WTC11 (cell line): Measurements from ENCODE around the gene ALAD. TPM values are rescaled to one million over a fixed set of nuclear protein-coding genes. Genes with fewer than 3 reads are reported as not detected.
A peak's percentile ranks its signal among the peaks of the same experiment; 100 is the strongest.

ENCODE experiments used
- ATAC-seq: fragments of 200-7000 bp; cut with Tn5 transposase; 2 replicates; pipeline ENCODE4 v1.10.0; 2021; ENCODE audit warnings: mild to moderate bottlenecking, moderate library complexity
- CTCF ChIA-PET: fragments of 300-600 bp; sonication (Branson Sonifier 250); formaldehyde crosslinking; loops from one replicate; lab custom pipeline; 2021; ENCODE audit warnings: antibody characterized with exemption; lab: Charles Lee
- POLR2A ChIA-PET: fragments of 350-600 bp; sonication (Branson Sonifier 250); formaldehyde crosslinking; loops from one replicate; lab custom pipeline; 2021; ENCODE audit warnings: antibody characterized with exemption; lab: Charles Lee
- DNase-seq: peaks from one replicate; pipeline ENCODE4 v3.0.0; 2021; ENCODE audit warnings: low spot score
- H3K27ac Mint-ChIP-seq: 2 replicates; pipeline ENCODE4 v1.8.0; 2021; ENCODE audit warnings: mixed read lengths
- H3K27me3 Mint-ChIP-seq: 2 replicates; pipeline ENCODE4 v1.8.0; 2021; ENCODE audit warnings: low read depth, mild to moderate bottlenecking, moderate library complexity, mixed read lengths
- H3K36me3 Mint-ChIP-seq: 2 replicates; pipeline ENCODE4 v1.8.0; 2021; ENCODE audit warnings: mixed read lengths
- H3K4me1 Mint-ChIP-seq: 2 replicates; pipeline ENCODE4 v1.8.0; 2022; ENCODE audit warnings: mixed read lengths
- H3K4me3 Mint-ChIP-seq: 2 replicates; pipeline ENCODE4 v1.8.0; 2021; ENCODE audit warnings: mild to moderate bottlenecking, moderate library complexity, mixed read lengths
- H3K9me3 Mint-ChIP-seq: 2 replicates; pipeline ENCODE4 v1.8.0; 2021; ENCODE audit warnings: mixed read lengths
- ARID4B ChIP-seq: sonication (generic); formaldehyde crosslinking; IDR thresholded peaks from 2 replicates; pipeline ENCODE4 v1.8.0; 2023; ENCODE audit warnings: missing genetic modification reagents, mild to moderate bottlenecking, borderline replicate concordance
- EMX1 ChIP-seq: fragments of 250-450 bp; sonication (Bioruptor Pico); IDR thresholded peaks from 2 replicates; pipeline ENCODE4 v1.8.0; 2021; ENCODE audit warnings: mild to moderate bottlenecking
- ESRRA ChIP-seq: sonication (generic); formaldehyde crosslinking; IDR thresholded peaks from 2 replicates; pipeline ENCODE4 v1.8.1; 2022; ENCODE audit warnings: mild to moderate bottlenecking, missing genetic modification reagents, borderline replicate concordance
- FOXP1 ChIP-seq: sonication (generic); formaldehyde crosslinking; IDR thresholded peaks from 2 replicates; pipeline ENCODE4 v1.8.0; 2022; ENCODE audit warnings: missing genetic modification reagents, mild to moderate bottlenecking, moderate library complexity, borderline replicate concordance
- GABPB1 ChIP-seq: sonication (generic); formaldehyde crosslinking; IDR thresholded peaks from 2 replicates; pipeline ENCODE4 v1.8.1; 2023; ENCODE audit warnings: mild to moderate bottlenecking, missing genetic modification reagents
- GRHL2 ChIP-seq: fragments of 250-450 bp; sonication (Bioruptor Pico); IDR thresholded peaks from 2 replicates; pipeline ENCODE4 v1.8.0; 2022; ENCODE audit warnings: mild to moderate bottlenecking, moderate library complexity; ENCODE audit not compliant: insufficient replicate concordance, severe bottlenecking
- IRF1 ChIP-seq: sonication (generic); formaldehyde crosslinking; IDR thresholded peaks from 2 replicates; pipeline ENCODE4 v1.8.0; 2023; ENCODE audit warnings: missing genetic modification reagents
- JAZF1 ChIP-seq: fragments of 250-450 bp; sonication (Bioruptor Pico); IDR thresholded peaks from 2 replicates; pipeline ENCODE4 v1.9.0; 2021; ENCODE audit warnings: moderate library complexity, mild to moderate bottlenecking, inconsistent platforms
- KAT7 ChIP-seq: sonication (generic); formaldehyde crosslinking; IDR thresholded peaks from 2 replicates; pipeline ENCODE4 v1.8.1; 2023; ENCODE audit warnings: missing genetic modification reagents, mild to moderate bottlenecking, borderline replicate concordance
- TEAD1 ChIP-seq: sonication (generic); formaldehyde crosslinking; IDR thresholded peaks from 2 replicates; pipeline ENCODE4 v1.8.0; 2022; ENCODE audit warnings: mild to moderate bottlenecking, missing genetic modification reagents
- USF1 ChIP-seq: sonication (generic); formaldehyde crosslinking; IDR thresholded peaks from 2 replicates; pipeline ENCODE4 v1.8.0; 2022; ENCODE audit warnings: mild to moderate bottlenecking, missing genetic modification reagents
- ZBTB43 ChIP-seq: sonication (generic); formaldehyde crosslinking; IDR thresholded peaks from 2 replicates; pipeline ENCODE4 v1.8.1; 2023; ENCODE audit warnings: mild to moderate bottlenecking, missing genetic modification reagents
- ZNF121 ChIP-seq: sonication (generic); formaldehyde crosslinking; IDR thresholded peaks from 2 replicates; pipeline ENCODE4 v1.8.0; 2023; ENCODE audit warnings: missing genetic modification reagents
- ZNF416 ChIP-seq: fragments of 250-450 bp; sonication (Bioruptor Pico); IDR thresholded peaks from 2 replicates; pipeline ENCODE4 v1.9.0; 2021; ENCODE audit warnings: mild to moderate bottlenecking, inconsistent platforms
- ZSCAN18 ChIP-seq: fragments of 250-450 bp; sonication (Bioruptor Pico); IDR thresholded peaks from 2 replicates; pipeline ENCODE4 v2.1.2; 2022; ENCODE audit warnings: mild to moderate bottlenecking, moderate library complexity
- total RNA-seq: library from RNA; stranded (reverse); gene quantifications from 3 replicates; pipeline ENCODE4 v1.2.3, GENCODE V29; 2021

ALAD gene
- total RNA-seq, 1 experiment from 2014 or later: 15.9 TPM

- no peak for TF ChIP-seq ZSCAN18 (CRISPR knock-in tag)
- TF ChIP-seq FOXP1 (CRISPR knock-in tag): peak; percentile 68; the same call in 1 of the 2 replicates
- TF ChIP-seq USF1 (CRISPR knock-in tag): peak; percentile 93
- TF ChIP-seq IRF1: 0 out of 2 replicates have a peak, but pooled peaks have one; percentile 29
- TF ChIP-seq GABPB1: peak; percentile 78
- no peak for TF ChIP-seq KAT7
- TF ChIP-seq EMX1 (CRISPR knock-in tag): no peak
- TF ChIP-seq ZNF121 (CRISPR knock-in tag): no peak
- 0 out of 2 replicates have a peak, but pooled peaks have one; percentile 13 for TF ChIP-seq ZBTB43
Observed at GRCh38 chr9:113410207-113410864, 9.3 kb upstream of the ALAD start, which contains the start of the genes C9orf43 and POLE3 (continued).

- CTCF ChIA-PET: interaction anchor here (0.8 to 2.7 kb wide), 19 partner anchors 8 to 248 kb away, joined by 3 to 13 read pairs (median 4); partner anchors contain the start of genes ALAD, BSPRY, CDC26 and HDHD3
Observed at GRCh38 chr9:113409883-113410206, 8.8 kb upstream of the ALAD start.

More at GRCh38 chr9:113409883-113410206, 8.8 kb upstream of the ALAD start:
- H3K4me3 Mint-ChIP-seq: peak overlapping the region; percentile 87
- peak; percentile 4 for ATAC-seq
- H3K36me3 Mint-ChIP-seq: peaks cover 27% of the 10 kb centered on the region
- H3K9me3 Mint-ChIP-seq: no peaks in the 10 kb centered on the region
- no peak for DNase-seq
- POLR2A ChIA-PET: interaction anchor here (0.5 to 2.3 kb wide), 10 partner anchors 33 to 197 kb away, joined by 3 to 7 read pairs (median 4); partner anchors contain the start of genes CDC26, HDHD3, PRPF4 and WDR31
- H3K4me1 Mint-ChIP-seq: peaks cover 18% of the 10 kb centered on the region
- peak overlapping the region; percentile 99 for H3K27ac Mint-ChIP-seq
- peak; percentile 41; the same call in 1 of the 2 replicates for TF ChIP-seq ARID4B (CRISPR knock-in tag)
- 0 out of 2 replicates have a peak, but pooled peaks have one; percentile 22 for TF ChIP-seq ZBTB43
- TF ChIP-seq GRHL2 (CRISPR knock-in tag): no peak
- 0 out of 2 replicates have a peak, but pooled peaks have one; percentile 10 for TF ChIP-seq ZNF416 (CRISPR knock-in tag)
- TF ChIP-seq TEAD1 (CRISPR knock-in tag): 0 out of 2 replicates have a peak, but pooled peaks have one; percentile 10
- TF ChIP-seq JAZF1 (CRISPR knock-in tag): no peak
- TF ChIP-seq ESRRA (CRISPR knock-in tag): 0 out of 2 replicates have a peak, but pooled peaks have one; percentile 25
- no peaks in the 10 kb centered on the region for H3K27me3 Mint-ChIP-seq
